ENCODE measurements around the gene C1QL2. TPM values are rescaled to one million over a fixed set of nuclear protein-coding genes. Genes with fewer than 3 reads are reported as not detected.

Gene C1QL2
- total and polyA plus RNA-seq, 5 donors from 2014 or later, result not detected

GRCh38 chr2:119108186-119108585 is 50.4 kb downstream of the C1QL2 start:
- ATAC-seq (ENCODE audit: low read depth in 2 of 2), result no peak

GRCh38 chr2:119106301-119106897 is 52.2 kb downstream of the C1QL2 start:
- no peak overlapping the region for H3K27ac ChIP-seq (ENCODE audit: insufficient read depth, low read length, poor library complexity, severe bottlenecking)
- H3K4me1 ChIP-seq (ENCODE audit: control insufficient read depth, insufficient read depth, low read length, poor library complexity, severe bottlenecking), result no peaks in the 10 kb centered on the region
- H3K9me3 Mint-ChIP-seq, result peaks cover 0 to 23% (median 5%) of the 10 kb centered on the region in 7 donors
- no peaks in the 10 kb centered on the region for H3K36me3 ChIP-seq (ENCODE audit: control insufficient read depth, insufficient read depth, low read length)
- no peaks in the 10 kb centered on the region for H3K27me3 Mint-ChIP-seq
- no peak overlapping the region for H3K27ac Mint-ChIP-seq
- no peak overlapping the region for H3K4me3 ChIP-seq (ENCODE audit: low read depth, low read length)
- no peak overlapping the region for H3K4me3 Mint-ChIP-seq
- H3K36me3 Mint-ChIP-seq, result no peaks in the 10 kb centered on the region
- ATAC-seq (ENCODE audit: low read depth in 2 of 2) (no peak), DNase-seq (peak in 1 of 3 donors; percentile 8)
- peaks cover 0 to 2% of the 10 kb centered on the region in 2 experiments for H3K9me3 ChIP-seq (ENCODE audit: control insufficient read depth in 2 of 2, low read length in 2 of 2)
- H3K27me3 ChIP-seq (ENCODE audit: control insufficient read depth, insufficient read depth, low read length), result no peaks in the 10 kb centered on the region
- peaks cover 0 to 2% (median 0%) of the 10 kb centered on the region in 4 donors for H3K4me1 Mint-ChIP-seq

More at GRCh38 chr2:119108186-119108585, 50.4 kb downstream of the C1QL2 start:
- no peak overlapping the region for H3K27ac ChIP-seq (ENCODE audit: insufficient read depth, low read length, poor library complexity, severe bottlenecking)
- peaks cover 0 to 2% of the 10 kb centered on the region in 2 experiments for H3K9me3 ChIP-seq (ENCODE audit: control insufficient read depth in 2 of 2, low read length in 2 of 2)
- no peaks in the 10 kb centered on the region for H3K4me1 ChIP-seq (ENCODE audit: control insufficient read depth, insufficient read depth, low read length, poor library complexity, severe bottlenecking)
- H3K4me3 Mint-ChIP-seq, result no peak overlapping the region
- H3K36me3 ChIP-seq (ENCODE audit: control insufficient read depth, insufficient read depth, low read length), result no peaks in the 10 kb centered on the region
- no peaks in the 10 kb centered on the region for H3K36me3 Mint-ChIP-seq
- no peak overlapping the region for H3K27ac Mint-ChIP-seq
- peaks cover 0 to 2% (median 0%) of the 10 kb centered on the region in 4 donors for H3K4me1 Mint-ChIP-seq
- peaks cover 0 to 19% (median 5%) of the 10 kb centered on the region in 7 donors for H3K9me3 Mint-ChIP-seq
- no peaks in the 10 kb centered on the region for H3K27me3 ChIP-seq (ENCODE audit: control insufficient read depth, insufficient read depth, low read length)
- DNase-seq, result no peak
- H3K4me3 ChIP-seq (ENCODE audit: low read depth, low read length), result no peak overlapping the region
- H3K27me3 Mint-ChIP-seq, result no peaks in the 10 kb centered on the region

Other genes with a start within 250 kb of the C1QL2 start
- gene MARCO, start 216.6 kb downstream of the C1QL2 start, total RNA-seq, result not detected
- gene MARCO, start 216.6 kb downstream of the C1QL2 start, polyA plus RNA-seq, result not detected
- gene STEAP3, start 65.1 kb upstream of the C1QL2 start, total RNA-seq, result not detected
- not detected for gene STEAP3, start 65.1 kb upstream of the C1QL2 start, polyA plus RNA-seq
- 7.3 TPM for gene C2orf76, start 208.1 kb upstream of the C1QL2 start, total RNA-seq
- 10 to 100 TPM; 16.5 to 24.6 (median 22.3) TPM for gene C2orf76, start 208.1 kb upstream of the C1QL2 start, polyA plus RNA-seq
- 49.9 TPM for gene DBI, start 208.2 kb upstream of the C1QL2 start, total RNA-seq
- 100 to 1,000 TPM; 346 to 556 (median 398) TPM for gene DBI, start 208.2 kb upstream of the C1QL2 start, polyA plus RNA-seq